Liver (tissue), 3 donors: ENCODE results near the gene ISG20L2.

Experiments used
- EGR1 ChIP-seq, 2 donors: IDR thresholded peaks; 2 replicates each; pipeline ENCODE4 v1.6.1; 2016 to 2018; ENCODE audit warnings: antibody characterized with exemption in 2 of 2, low read depth in 2 of 2
- GABPA ChIP-seq, 2 donors: IDR thresholded peaks in 1 of 2; conservative IDR thresholded peaks in 1 of 2; 2 replicates each; pipeline ENCODE4 v1.6.1; 2016; ENCODE audit warnings: antibody characterized with exemption in 2 of 2, mild to moderate bottlenecking in 1 of 2, moderate library complexity in 1 of 2
- JUND ChIP-seq, 2 donors: IDR thresholded peaks; 2 replicates each; pipeline ENCODE4 v1.6.1; 2016; ENCODE audit warnings: antibody characterized with exemption in 2 of 2
- RAD21 ChIP-seq, 2 donors: IDR thresholded peaks; 2 replicates each; pipeline ENCODE4 v1.6.1; 2016; ENCODE audit warnings: antibody characterized with exemption in 2 of 2, mild to moderate bottlenecking in 2 of 2
- YY1 ChIP-seq: IDR thresholded peaks from 2 replicates; pipeline ENCODE4 v1.6.1; 2016; ENCODE audit warnings: antibody characterized with exemption, mild to moderate bottlenecking
- TF ChIP-seq, protein P1 (sequence below): IDR thresholded peaks from 2 replicates; pipeline ENCODE4 v1.6.1; 2016; ENCODE audit warnings: antibody characterized with exemption
- TF ChIP-seq, protein P2 (sequence below): fragments of 150-350 bp; IDR thresholded peaks from 2 replicates; pipeline ENCODE4 v1.5.1; 2017; ENCODE audit warnings: improper control_type of control experiment, low read depth, low read length; ENCODE audit not compliant: missing input control
- TF ChIP-seq, protein P3 (sequence below): IDR thresholded peaks from 2 replicates; pipeline ENCODE4 v1.6.1; 2016; ENCODE audit warnings: antibody characterized with exemption, mild to moderate bottlenecking
- donor health status: healthy.
- donor health status: healthy.

DNA sequence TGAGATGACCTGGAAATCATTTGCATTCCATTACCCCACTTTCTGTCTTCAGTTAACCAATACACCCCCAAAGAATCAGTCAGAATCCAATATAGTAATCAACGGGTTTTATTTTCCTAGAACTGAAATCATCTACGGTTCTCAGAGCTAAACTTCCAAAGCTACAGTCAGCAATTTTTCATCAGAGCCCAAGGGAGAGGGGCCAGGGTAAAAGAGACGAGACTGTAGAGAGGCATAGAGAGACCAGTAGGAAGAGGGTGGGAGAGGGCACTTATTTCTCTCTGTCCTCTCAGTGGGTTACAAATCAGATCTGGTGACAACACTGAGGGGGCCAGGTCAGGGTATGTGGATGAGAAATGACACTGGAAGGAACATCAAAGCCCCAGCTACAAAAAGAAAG lies 13.5 kb upstream of the ISG20L2 start:
- TF ChIP-seq, protein P1, sequence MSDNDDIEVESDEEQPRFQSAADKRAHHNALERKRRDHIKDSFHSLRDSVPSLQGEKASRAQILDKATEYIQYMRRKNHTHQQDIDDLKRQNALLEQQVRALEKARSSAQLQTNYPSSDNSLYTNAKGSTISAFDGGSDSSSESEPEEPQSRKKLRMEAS: no peak
- TF ChIP-seq, protein P2, sequence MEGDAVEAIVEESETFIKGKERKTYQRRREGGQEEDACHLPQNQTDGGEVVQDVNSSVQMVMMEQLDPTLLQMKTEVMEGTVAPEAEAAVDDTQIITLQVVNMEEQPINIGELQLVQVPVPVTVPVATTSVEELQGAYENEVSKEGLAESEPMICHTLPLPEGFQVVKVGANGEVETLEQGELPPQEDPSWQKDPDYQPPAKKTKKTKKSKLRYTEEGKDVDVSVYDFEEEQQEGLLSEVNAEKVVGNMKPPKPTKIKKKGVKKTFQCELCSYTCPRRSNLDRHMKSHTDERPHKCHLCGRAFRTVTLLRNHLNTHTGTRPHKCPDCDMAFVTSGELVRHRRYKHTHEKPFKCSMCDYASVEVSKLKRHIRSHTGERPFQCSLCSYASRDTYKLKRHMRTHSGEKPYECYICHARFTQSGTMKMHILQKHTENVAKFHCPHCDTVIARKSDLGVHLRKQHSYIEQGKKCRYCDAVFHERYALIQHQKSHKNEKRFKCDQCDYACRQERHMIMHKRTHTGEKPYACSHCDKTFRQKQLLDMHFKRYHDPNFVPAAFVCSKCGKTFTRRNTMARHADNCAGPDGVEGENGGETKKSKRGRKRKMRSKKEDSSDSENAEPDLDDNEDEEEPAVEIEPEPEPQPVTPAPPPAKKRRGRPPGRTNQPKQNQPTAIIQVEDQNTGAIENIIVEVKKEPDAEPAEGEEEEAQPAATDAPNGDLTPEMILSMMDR: no peak
- TF ChIP-seq RAD21 (IDR thresholded peaks at IDR 0.05) (no peak), GABPA (IDR thresholded peaks at IDR 0.05 in 1 of 2, conservative IDR thresholded peaks at IDR 0.05 in 1 of 2) (no peak), EGR1 (IDR thresholded peaks at IDR 0.05; ENCODE audit: low read depth in 2 of 2) (no peak), YY1 (no peak), JUND (IDR thresholded peaks at IDR 0.05) (no peak)
- TF ChIP-seq, protein P3, sequence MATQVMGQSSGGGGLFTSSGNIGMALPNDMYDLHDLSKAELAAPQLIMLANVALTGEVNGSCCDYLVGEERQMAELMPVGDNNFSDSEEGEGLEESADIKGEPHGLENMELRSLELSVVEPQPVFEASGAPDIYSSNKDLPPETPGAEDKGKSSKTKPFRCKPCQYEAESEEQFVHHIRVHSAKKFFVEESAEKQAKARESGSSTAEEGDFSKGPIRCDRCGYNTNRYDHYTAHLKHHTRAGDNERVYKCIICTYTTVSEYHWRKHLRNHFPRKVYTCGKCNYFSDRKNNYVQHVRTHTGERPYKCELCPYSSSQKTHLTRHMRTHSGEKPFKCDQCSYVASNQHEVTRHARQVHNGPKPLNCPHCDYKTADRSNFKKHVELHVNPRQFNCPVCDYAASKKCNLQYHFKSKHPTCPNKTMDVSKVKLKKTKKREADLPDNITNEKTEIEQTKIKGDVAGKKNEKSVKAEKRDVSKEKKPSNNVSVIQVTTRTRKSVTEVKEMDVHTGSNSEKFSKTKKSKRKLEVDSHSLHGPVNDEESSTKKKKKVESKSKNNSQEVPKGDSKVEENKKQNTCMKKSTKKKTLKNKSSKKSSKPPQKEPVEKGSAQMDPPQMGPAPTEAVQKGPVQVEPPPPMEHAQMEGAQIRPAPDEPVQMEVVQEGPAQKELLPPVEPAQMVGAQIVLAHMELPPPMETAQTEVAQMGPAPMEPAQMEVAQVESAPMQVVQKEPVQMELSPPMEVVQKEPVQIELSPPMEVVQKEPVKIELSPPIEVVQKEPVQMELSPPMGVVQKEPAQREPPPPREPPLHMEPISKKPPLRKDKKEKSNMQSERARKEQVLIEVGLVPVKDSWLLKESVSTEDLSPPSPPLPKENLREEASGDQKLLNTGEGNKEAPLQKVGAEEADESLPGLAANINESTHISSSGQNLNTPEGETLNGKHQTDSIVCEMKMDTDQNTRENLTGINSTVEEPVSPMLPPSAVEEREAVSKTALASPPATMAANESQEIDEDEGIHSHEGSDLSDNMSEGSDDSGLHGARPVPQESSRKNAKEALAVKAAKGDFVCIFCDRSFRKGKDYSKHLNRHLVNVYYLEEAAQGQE: no peak
